ENCODE measurements around the gene CHRM5. TPM values are rescaled to one million over a fixed set of nuclear protein-coding genes. Genes with fewer than 3 reads are reported as not detected.

Gene CHRM5
- total RNA-seq, 6 experiments from 2014 or later = not detected

DNA sequence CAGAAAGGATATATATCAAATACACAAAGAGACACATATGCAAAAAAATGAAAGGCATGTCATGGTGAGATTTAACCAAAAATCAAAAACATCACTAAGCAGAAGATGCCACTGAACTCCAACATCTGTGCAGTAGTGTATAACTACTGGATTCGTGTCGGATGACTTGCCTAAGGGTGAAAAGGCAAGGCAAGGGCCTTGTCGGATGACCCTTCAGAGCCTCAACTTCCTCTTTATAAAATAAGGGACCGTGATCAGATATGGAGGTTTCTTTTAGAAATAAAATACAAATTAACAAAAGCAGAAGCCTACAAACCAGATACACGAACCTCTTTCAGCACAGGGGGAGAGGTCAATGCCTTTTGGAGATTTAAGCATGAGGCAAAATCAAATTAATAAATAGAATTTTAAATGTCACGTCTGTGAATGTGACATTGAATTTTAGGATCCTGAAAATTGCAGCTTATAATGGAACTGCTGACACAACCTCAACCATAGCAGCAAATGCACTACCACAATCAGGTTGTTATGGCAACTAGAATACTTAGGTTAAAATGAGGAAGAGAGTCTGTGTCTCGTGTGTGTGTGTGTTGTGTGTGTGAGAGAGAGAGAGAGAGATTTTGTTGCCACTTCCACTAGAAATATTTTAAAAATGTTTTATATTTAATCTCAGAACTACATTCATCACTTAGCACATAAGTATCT, 8.3 kb upstream of the CHRM5 start:
- TF ChIP-seq POLR2A (IDR thresholded peaks at IDR 0.05) = no peak
- TF ChIP-seq, protein P1, sequence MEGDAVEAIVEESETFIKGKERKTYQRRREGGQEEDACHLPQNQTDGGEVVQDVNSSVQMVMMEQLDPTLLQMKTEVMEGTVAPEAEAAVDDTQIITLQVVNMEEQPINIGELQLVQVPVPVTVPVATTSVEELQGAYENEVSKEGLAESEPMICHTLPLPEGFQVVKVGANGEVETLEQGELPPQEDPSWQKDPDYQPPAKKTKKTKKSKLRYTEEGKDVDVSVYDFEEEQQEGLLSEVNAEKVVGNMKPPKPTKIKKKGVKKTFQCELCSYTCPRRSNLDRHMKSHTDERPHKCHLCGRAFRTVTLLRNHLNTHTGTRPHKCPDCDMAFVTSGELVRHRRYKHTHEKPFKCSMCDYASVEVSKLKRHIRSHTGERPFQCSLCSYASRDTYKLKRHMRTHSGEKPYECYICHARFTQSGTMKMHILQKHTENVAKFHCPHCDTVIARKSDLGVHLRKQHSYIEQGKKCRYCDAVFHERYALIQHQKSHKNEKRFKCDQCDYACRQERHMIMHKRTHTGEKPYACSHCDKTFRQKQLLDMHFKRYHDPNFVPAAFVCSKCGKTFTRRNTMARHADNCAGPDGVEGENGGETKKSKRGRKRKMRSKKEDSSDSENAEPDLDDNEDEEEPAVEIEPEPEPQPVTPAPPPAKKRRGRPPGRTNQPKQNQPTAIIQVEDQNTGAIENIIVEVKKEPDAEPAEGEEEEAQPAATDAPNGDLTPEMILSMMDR (IDR thresholded peaks at IDR 0.05) = no peak
- Histone ChIP-seq H3K4me1 (no peaks in the 10 kb centered on the region), H3K27me3 (no peaks in the 10 kb centered on the region), H3K4me3 (no peak overlapping the region), H3K36me3 (no peaks in the 10 kb centered on the region), H3K27ac (no peak overlapping the region), H3K9me3 (no peaks in the 10 kb centered on the region)
- WGBS (ENCODE audit: insufficient coverage, low coverage, low lambda C conversion rate, missing lambda C conversion rate) = 73% methylated on average over 7 of the region's 7 CpGs
- ATAC-seq (peak in 1 of 4 donors; percentile 37), DNase-seq (no peak)
- intact Hi-C loops (cut with DNase I) = loop anchor here in 1 of 2 donors (10.0 kb wide), 1 partner anchor 215 kb away; no protein-coding TSS in a partner anchor

DNA sequence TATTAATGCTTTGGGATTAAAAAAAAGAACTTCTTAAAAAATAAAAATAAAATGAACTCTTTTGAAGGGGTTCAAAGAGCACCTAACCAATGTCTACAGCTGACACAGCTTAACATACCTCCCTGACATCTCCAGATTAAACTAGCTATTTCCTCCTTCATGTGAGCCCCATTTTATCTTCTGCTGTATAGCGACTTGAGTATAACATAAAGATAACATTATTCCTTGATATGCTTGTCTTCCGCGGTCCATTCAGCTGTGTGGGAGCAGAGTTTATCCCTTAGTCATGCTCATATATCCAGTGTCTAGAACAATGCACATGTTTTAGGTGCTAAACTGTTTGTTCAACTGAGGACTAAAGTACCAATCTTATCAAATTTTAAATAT, 7.8 kb upstream of the CHRM5 start:
- no peak overlapping the region for H3K4me3 ChIP-seq
- TF ChIP-seq, protein P1 (IDR thresholded peaks at IDR 0.05) = no peak
- no peak for TF ChIP-seq POLR2A (IDR thresholded peaks at IDR 0.05)
- WGBS (ENCODE audit: insufficient coverage, low coverage, low lambda C conversion rate, missing lambda C conversion rate) = 91% methylated on average over 3 of the region's 3 CpGs
- H3K36me3 ChIP-seq = no peaks in the 10 kb centered on the region
- no peaks in the 10 kb centered on the region for H3K4me1 ChIP-seq
- no peaks in the 10 kb centered on the region for H3K9me3 ChIP-seq
- DNase-seq (no peak), ATAC-seq (no peak)
- no peak overlapping the region for H3K27ac ChIP-seq
- no peaks in the 10 kb centered on the region for H3K27me3 ChIP-seq
- intact Hi-C loops (cut with DNase I) = loop anchor here in 1 of 2 donors (10.0 kb wide), 1 partner anchor 216 kb away; no protein-coding TSS in a partner anchor

DNA sequence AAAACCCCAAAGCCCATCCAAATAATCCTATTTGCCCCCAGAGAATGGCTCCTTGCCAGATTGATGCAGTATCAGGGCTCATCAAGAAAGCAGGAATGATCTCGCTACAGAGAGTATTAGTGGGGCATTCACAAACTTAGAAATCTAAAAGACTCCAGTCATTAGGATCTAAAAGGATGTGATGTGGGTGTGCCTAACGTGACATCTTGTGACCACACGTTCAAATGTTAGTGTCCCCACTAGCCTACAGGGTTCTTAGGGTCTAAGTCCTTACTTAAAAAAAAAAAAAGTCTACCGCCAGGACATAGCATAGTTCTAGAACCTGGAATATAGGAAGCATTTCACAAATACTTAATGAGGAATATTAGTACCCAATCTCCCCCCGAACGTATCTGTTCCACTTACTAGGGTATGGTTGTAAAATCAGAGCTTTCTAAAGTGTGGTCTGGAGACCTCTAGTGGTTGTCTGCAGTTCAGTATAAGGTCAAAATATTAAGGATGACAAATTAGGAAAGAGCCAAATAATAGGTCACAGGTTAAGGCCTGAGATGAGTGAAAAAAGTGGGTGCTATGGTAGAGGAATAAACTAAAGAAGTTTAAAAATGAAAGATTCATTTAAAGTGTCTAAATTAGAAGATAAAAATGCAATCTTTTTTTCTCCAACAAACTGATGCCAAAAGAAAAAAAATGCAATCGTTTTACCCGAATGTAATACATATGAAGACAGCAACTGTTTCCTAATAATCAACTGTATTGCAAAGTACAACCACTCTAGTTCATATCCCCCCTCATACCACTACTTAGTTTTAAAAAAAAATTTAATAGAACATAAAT, 4.2 kb upstream of the CHRM5 start:
- WGBS (ENCODE audit: insufficient coverage, low coverage, low lambda C conversion rate, missing lambda C conversion rate) = 47% methylated on average over 8 of the region's 8 CpGs
- ATAC-seq (peak; percentile 66 to 77 (median 70)), DNase-seq (no peak)
- Histone ChIP-seq H3K4me3 (no peak overlapping the region), H3K4me1 (no peaks in the 10 kb centered on the region), H3K27me3 (no peaks in the 10 kb centered on the region), H3K36me3 (no peaks in the 10 kb centered on the region), H3K9me3 (no peaks in the 10 kb centered on the region), H3K27ac (no peak overlapping the region)
- TF ChIP-seq POLR2A (IDR thresholded peaks at IDR 0.05) = no peak
- TF ChIP-seq, protein P1 (IDR thresholded peaks at IDR 0.05) = peak; percentile 56 to 63 (median 58)
- intact Hi-C loops (cut with DNase I) = loop anchor here in 1 of 2 donors (10.0 kb wide), 1 partner anchor 219 kb away; no protein-coding TSS in a partner anchor

GRCh38 chr15:33964665-33965040, 3.6 kb upstream of the CHRM5 start:
- TF ChIP-seq, protein P1 (IDR thresholded peaks at IDR 0.05) = no peak
- no peak for TF ChIP-seq POLR2A (IDR thresholded peaks at IDR 0.05)
- ATAC-seq (no peak), DNase-seq (no peak)
- no peaks in the 10 kb centered on the region for H3K9me3 ChIP-seq
- WGBS (ENCODE audit: insufficient coverage, low coverage, low lambda C conversion rate, missing lambda C conversion rate) = 94% methylated on average over 2 of the region's 2 CpGs
- no peaks in the 10 kb centered on the region for H3K4me1 ChIP-seq
- H3K27ac ChIP-seq = no peak overlapping the region
- H3K4me3 ChIP-seq = no peak overlapping the region
- H3K27me3 ChIP-seq = no peaks in the 10 kb centered on the region
- intact Hi-C loops (cut with DNase I) = loop anchor here in 1 of 2 donors (10.0 kb wide), 1 partner anchor 220 kb away; no protein-coding TSS in a partner anchor
- H3K36me3 ChIP-seq = no peaks in the 10 kb centered on the region
